Measurements from ENCODE around the gene ZBTB34. TPM values are rescaled to one million over a fixed set of nuclear protein-coding genes. Genes with fewer than 3 reads are reported as not detected.
A peak's percentile ranks its signal among the peaks of the same experiment; 100 is the strongest.

Gene ZBTB34
- total and polyA plus RNA-seq, 12 donors = 1.6 to 6.5 (median 5.1) TPM

GRCh38 chr9:126842977-126843799, 17.3 kb upstream of the ZBTB34 start:
- H3K9me3 ChIP-seq = no peaks in the 10 kb centered on the region
- ATAC-seq (peak in 5 of 8 donors; percentile 31 to 74 (median 52)), DNase-seq (no peak)
- no peak overlapping the region for H3K4me3 ChIP-seq
- no peak for TF ChIP-seq CTCF (IDR thresholded peaks at IDR 0.05)
- WGBS, 2 donors = 72 to 79% methylated on average over 10 of the region's 10 CpGs
- peaks cover 0 to 16% (median 10%) of the 10 kb centered on the region in 9 donors for H3K36me3 ChIP-seq
- H3K27ac ChIP-seq = peak overlapping the region in 2 of 10 donors; percentile 15 to 22
- no peaks in the 10 kb centered on the region for H3K27me3 ChIP-seq
- intact Hi-C loops (cut with DNase I) = no loop called here
- H3K4me1 ChIP-seq = peaks cover 0 to 42% (median 12%) of the 10 kb centered on the region in 9 donors

GRCh38 chr9:126844085-126844484, 16.4 kb upstream of the ZBTB34 start:
- no peak overlapping the region for H3K4me3 ChIP-seq
- peak in 3 of 8 donors; percentile 52 to 62 (median 58) for ATAC-seq
- 38 to 50% methylated on average over 5 of the region's 5 CpGs for WGBS, 2 donors

GRCh38 chr9:126847051-126847450, 13.4 kb upstream of the ZBTB34 start:
- no peak for TF ChIP-seq CTCF (IDR thresholded peaks at IDR 0.05)
- 88 to 90% methylated on average over 8 of the region's 8 CpGs for WGBS, 2 donors
- H3K27me3 ChIP-seq = peaks cover 0 to 6% (median 0%) of the 10 kb centered on the region in 7 donors
- ATAC-seq (no peak), DNase-seq (no peak)
- H3K4me3 ChIP-seq = no peak overlapping the region
- H3K27ac ChIP-seq = no peak overlapping the region
- peaks cover 0 to 19% (median 5%) of the 10 kb centered on the region in 9 donors for H3K4me1 ChIP-seq
- intact Hi-C loops (cut with DNase I) = no loop called here
- no peaks in the 10 kb centered on the region for H3K36me3 ChIP-seq
- H3K9me3 ChIP-seq = no peaks in the 10 kb centered on the region

More at GRCh38 chr9:126844085-126844484, 16.4 kb upstream of the ZBTB34 start:
- DNase-seq = no peak
- peaks cover 0 to 34% (median 5%) of the 10 kb centered on the region in 9 donors for H3K4me1 ChIP-seq
- intact Hi-C loops (cut with DNase I) = no loop called here
- TF ChIP-seq CTCF (IDR thresholded peaks at IDR 0.05) = no peak
- H3K27ac ChIP-seq = peak overlapping the region in 1 of 10 donors; percentile 22
- peaks cover 0 to 7% (median 1%) of the 10 kb centered on the region in 9 donors for H3K36me3 ChIP-seq
- no peaks in the 10 kb centered on the region for H3K9me3 ChIP-seq
- H3K27me3 ChIP-seq = no peaks in the 10 kb centered on the region

- 68 to 76% methylated on average over 8 of the region's 8 CpGs for WGBS, 2 donors
Measured at GRCh38 chr9:126849591-126850225, 10.7 kb upstream of the ZBTB34 start.

More at GRCh38 chr9:126849591-126850225, 10.7 kb upstream of the ZBTB34 start:
- Histone ChIP-seq H3K4me1 (peaks cover 0 to under 1% (median 0%) of the 10 kb centered on the region in 9 donors), H3K9me3 (no peaks in the 10 kb centered on the region), H3K27ac (no peak overlapping the region), H3K27me3 (peaks cover 0 to 18% (median 5%) of the 10 kb centered on the region in 7 donors), H3K36me3 (no peaks in the 10 kb centered on the region), H3K4me3 (no peak overlapping the region)
- DNase-seq (no peak), ATAC-seq (no peak)
- intact Hi-C loops (cut with DNase I) = no loop called here
- no peak for TF ChIP-seq CTCF (IDR thresholded peaks at IDR 0.05)
